Kidney (tissue), 14 donors: Measurements from ENCODE around the gene SLC1A2. TPM values are rescaled to one million over a fixed set of nuclear protein-coding genes. Genes with fewer than 3 reads are reported as not detected.

ENCODE experiments used
- DNase-seq, 5 donors: peaks; one replicate each; pipeline ENCODE4 v3.0.0-alpha.2; 2013 to 2020
- FAIRE-seq: peaks from 2 replicates; lab custom pipeline; 2012; peaks lifted over from hg19 to GRCh38; lab: Jason Lieb, UNC
- H3K27ac ChIP-seq, 2 donors: one replicate each; pipeline ENCODE4 v1.7.0; 2013; ENCODE audit warnings: low read depth in 2 of 2, low read length in 2 of 2, inconsistent platforms in 1 of 2
- H3K27me3 ChIP-seq: one replicate; pipeline ENCODE4 v1.7.1; 2013; ENCODE audit warnings: low read length, inconsistent platforms; ENCODE audit not compliant: control insufficient read depth, insufficient read depth
- H3K36me3 ChIP-seq, 3 donors: one replicate each; pipeline versions ENCODE4 v1.7.0 to v1.7.1; 2013; ENCODE audit warnings: low read length in 3 of 3, control low read depth in 1 of 3, inconsistent platforms in 1 of 3; ENCODE audit not compliant: insufficient read depth in 3 of 3, control insufficient read depth in 2 of 3
- H3K4me1 ChIP-seq, 3 donors: one replicate each; pipeline versions ENCODE4 v1.7.0 to v1.7.1; 2013; ENCODE audit warnings: low read length in 3 of 3, inconsistent platforms in 1 of 3, low read depth in 1 of 3; ENCODE audit not compliant: control insufficient read depth in 2 of 3, insufficient read depth in 2 of 3
- H3K4me3 ChIP-seq, 3 donors: one replicate each; pipeline versions ENCODE4 v1.7.0 to v1.8.1; 2013; ENCODE audit warnings: low read length in 3 of 3, control low read depth in 1 of 3, inconsistent platforms in 1 of 3
- H3K9ac ChIP-seq, 3 donors: one replicate each; pipeline versions ENCODE4 v1.7.0 to v1.7.1; 2013; ENCODE audit warnings: low read length in 3 of 3, control low read depth in 1 of 3, inconsistent platforms in 1 of 3
- H3K9me3 ChIP-seq, 3 donors: one replicate each; pipeline versions ENCODE4 v1.7.0 to v1.7.1; 2013; ENCODE audit warnings: low read length in 3 of 3, control low read depth in 1 of 3, inconsistent platforms in 1 of 3; ENCODE audit not compliant: control insufficient read depth in 2 of 3, insufficient read depth in 1 of 3
- intact Hi-C: fragments of 100-400 bp; cut with DNase I; formaldehyde crosslinking; loops from one replicate; pipeline ENCODE4 v1.11.1; 2022
- polyA plus RNA-seq: library from polyadenylated mRNA; stranded (reverse); fragments of 350-450 nt; fragmentation: Illumina TruSeq; extraction: RNeasy Lipid Tissue Mini Kit (QIAGEN cat#74804); gene quantifications from one replicate; pipeline ENCODE4 v1.2.3, GENCODE V29; 2014; ENCODE audit warnings: low read depth, low replicate concordance; ENCODE audit not compliant: insufficient read depth
- total RNA-seq: library from RNA; stranded (reverse); fragmentation: NEBNext Ultra II Directional; extraction: Animal tissue kit (Norgen Biotek cat#: 25700); gene quantifications from one replicate; pipeline ENCODE4 v1.2.1, GENCODE V29; 2021
- TF ChIP-seq, protein P1 (sequence below): IDR thresholded peaks from 3 replicates; pipeline ENCODE4 v1.5.1; 2012; ENCODE audit warnings: mild to moderate bottlenecking, moderate library complexity, borderline replicate concordance; ENCODE audit not compliant: insufficient read depth; ENCODE audit errors: extremely low read depth
- donor health status: control.
- donor health status: control.
- donor health status: control.
- donor health status: control.
- donor health status: control.
- donor health status: DM: yes; HTN: yes; CAD: no.
- donor health status: Normal renal cell carcinoma (clear cell type).

The SLC1A2 gene
- total and polyA plus RNA-seq, 2 donors from 2014 or later: 0.11 to 0.28 TPM

DNA sequence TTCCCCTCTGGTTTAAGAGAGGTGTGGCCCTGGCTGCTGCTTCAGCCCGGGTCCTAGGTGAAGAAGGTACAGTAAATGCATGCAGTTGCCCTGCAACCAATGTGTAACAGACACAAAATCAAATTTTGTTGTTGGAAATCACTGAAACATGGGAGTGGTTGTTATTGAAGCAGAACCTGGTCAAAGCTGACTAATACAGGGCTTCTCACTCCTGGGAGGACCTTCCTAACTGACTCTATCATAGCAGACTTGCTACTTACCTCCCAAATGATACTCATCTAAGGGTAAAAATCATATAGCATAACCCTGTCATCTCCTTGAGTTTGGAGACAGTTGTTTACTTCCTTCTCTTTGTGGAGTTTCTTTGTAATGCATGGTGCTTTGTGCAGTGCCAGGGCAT, 52.6 kb downstream of the SLC1A2 start:
- no peak for DNase-seq
- TF ChIP-seq, protein P1, sequence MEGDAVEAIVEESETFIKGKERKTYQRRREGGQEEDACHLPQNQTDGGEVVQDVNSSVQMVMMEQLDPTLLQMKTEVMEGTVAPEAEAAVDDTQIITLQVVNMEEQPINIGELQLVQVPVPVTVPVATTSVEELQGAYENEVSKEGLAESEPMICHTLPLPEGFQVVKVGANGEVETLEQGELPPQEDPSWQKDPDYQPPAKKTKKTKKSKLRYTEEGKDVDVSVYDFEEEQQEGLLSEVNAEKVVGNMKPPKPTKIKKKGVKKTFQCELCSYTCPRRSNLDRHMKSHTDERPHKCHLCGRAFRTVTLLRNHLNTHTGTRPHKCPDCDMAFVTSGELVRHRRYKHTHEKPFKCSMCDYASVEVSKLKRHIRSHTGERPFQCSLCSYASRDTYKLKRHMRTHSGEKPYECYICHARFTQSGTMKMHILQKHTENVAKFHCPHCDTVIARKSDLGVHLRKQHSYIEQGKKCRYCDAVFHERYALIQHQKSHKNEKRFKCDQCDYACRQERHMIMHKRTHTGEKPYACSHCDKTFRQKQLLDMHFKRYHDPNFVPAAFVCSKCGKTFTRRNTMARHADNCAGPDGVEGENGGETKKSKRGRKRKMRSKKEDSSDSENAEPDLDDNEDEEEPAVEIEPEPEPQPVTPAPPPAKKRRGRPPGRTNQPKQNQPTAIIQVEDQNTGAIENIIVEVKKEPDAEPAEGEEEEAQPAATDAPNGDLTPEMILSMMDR: no peak
- Histone ChIP-seq H3K9ac (no peak overlapping the region), H3K4me3 (no peak overlapping the region), H3K36me3 (no peaks in the 10 kb centered on the region), H3K27me3 (no peaks in the 10 kb centered on the region), H3K4me1 (peaks cover 0 to 5% (median 0%) of the 10 kb centered on the region in 3 donors), H3K27ac (no peak overlapping the region), H3K9me3 (no peaks in the 10 kb centered on the region)
- intact Hi-C loops: no loop called here
- no peak for FAIRE-seq

DNA sequence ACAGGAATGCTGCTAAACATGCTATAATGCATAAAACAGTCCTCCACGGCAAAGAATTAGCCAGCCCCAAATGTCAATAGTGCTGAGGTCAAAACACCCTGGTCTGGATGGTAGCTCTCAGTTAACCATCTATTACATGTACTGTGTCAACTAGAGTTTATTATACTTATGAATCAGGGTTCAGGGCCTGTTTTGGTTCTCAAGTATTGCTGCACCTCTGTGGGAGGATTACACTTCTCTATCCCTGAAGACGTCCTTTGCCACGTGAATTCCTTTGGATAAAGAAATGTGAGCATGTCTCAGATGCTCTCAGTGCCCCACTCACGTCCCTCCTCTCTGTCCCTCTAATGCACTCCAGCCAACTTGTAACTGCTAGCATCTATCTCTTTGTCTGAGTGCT, 53.4 kb downstream of the SLC1A2 start:
- no peak for FAIRE-seq

DNA sequence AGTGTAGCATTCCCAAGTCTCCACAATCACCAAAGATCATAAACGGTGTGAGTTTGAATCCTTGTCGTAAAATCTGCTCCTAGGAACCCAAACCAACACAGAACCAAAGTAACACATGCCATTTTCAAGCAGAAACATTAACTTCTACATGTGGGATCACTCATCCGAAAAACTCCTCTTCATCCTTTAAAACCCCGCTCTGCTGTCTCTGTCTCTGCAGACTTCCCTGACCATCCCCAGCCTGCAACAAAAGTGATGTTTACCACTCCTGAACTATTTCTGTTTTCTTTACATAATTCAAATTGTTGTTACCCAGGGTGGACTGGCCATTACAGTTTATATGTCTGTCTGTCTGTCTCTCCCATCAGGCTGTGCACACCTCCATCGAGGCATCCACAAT, 54.0 kb downstream of the SLC1A2 start:
- no peak for DNase-seq
- no peak overlapping the region for H3K27ac ChIP-seq
- no peak for FAIRE-seq
- TF ChIP-seq, protein P1: no peak
- H3K4me1 ChIP-seq: peaks cover 0 to 5% (median 0%) of the 10 kb centered on the region in 3 donors
- no peak overlapping the region for H3K9ac ChIP-seq
- no peak overlapping the region for H3K4me3 ChIP-seq
- no peaks in the 10 kb centered on the region for H3K9me3 ChIP-seq
- intact Hi-C loops: no loop called here
- H3K36me3 ChIP-seq: no peaks in the 10 kb centered on the region
- no peaks in the 10 kb centered on the region for H3K27me3 ChIP-seq

More for the DNA sequence above, 53.4 kb downstream of the SLC1A2 start:
- no peak for DNase-seq
- Histone ChIP-seq H3K9me3 (no peaks in the 10 kb centered on the region), H3K27me3 (no peaks in the 10 kb centered on the region), H3K4me1 (peaks cover 0 to 5% (median 0%) of the 10 kb centered on the region in 3 donors), H3K36me3 (no peaks in the 10 kb centered on the region), H3K4me3 (no peak overlapping the region), H3K27ac (no peak overlapping the region), H3K9ac (no peak overlapping the region)
- TF ChIP-seq, protein P1: no peak
- intact Hi-C loops: no loop called here
